BLaER1 treated with 17β-estradiol and CSF1 and Interleukin-3, amounts not matched to agents 10 nM and 100 nM (cell line): ENCODE data around the gene GRAMD2A.

Experiments used
- H3K27ac ChIP-seq, 11 experiments: shearing (Covaris generic); formaldehyde crosslinking; 2 replicates each; pipeline ENCODE4 v1.8.1; 2022
- H3K27me3 ChIP-seq, 11 experiments: shearing (Covaris generic); formaldehyde crosslinking; 2 replicates each; pipeline ENCODE4 v1.8.1; 2022
- H3K36me3 ChIP-seq, 11 experiments: shearing (Covaris generic); formaldehyde crosslinking; 2 replicates each; pipeline ENCODE4 v1.8.1; 2022
- H3K4me1 ChIP-seq, 10 experiments: shearing (Covaris generic); formaldehyde crosslinking; 2 replicates each; pipeline ENCODE4 v1.8.1; 2022
- H3K4me2 ChIP-seq, 11 experiments: shearing (Covaris generic); formaldehyde crosslinking; 2 replicates each; pipeline ENCODE4 v1.8.1; 2022
- H3K4me3 ChIP-seq, 10 experiments: shearing (Covaris generic); formaldehyde crosslinking; 2 replicates each; pipeline ENCODE4 v1.8.1; 2022
- H3K9ac ChIP-seq, 11 experiments: shearing (Covaris generic); formaldehyde crosslinking; 2 replicates each; pipeline ENCODE4 v1.8.1; 2022
- H3K9me3 ChIP-seq, 11 experiments: shearing (Covaris generic); formaldehyde crosslinking; replicated peaks in 1 of 11; 2 replicates each; pipeline ENCODE4 v1.8.1; 2022
- H4K20me1 ChIP-seq, 11 experiments: shearing (Covaris generic); formaldehyde crosslinking; 2 replicates each; pipeline ENCODE4 v1.8.1; 2022
- Cebpa-rat ChIP-seq, 11 experiments: shearing (Covaris generic); IDR thresholded peaks; 2 replicates each; pipeline ENCODE4 v1.8.1; 2022

Gene GRAMD2A

GRCh38 chr15:72235298-72235697 lies 37.7 kb upstream of the GRAMD2A start:
- Histone ChIP-seq H3K9me3 (no peaks in the 10 kb centered on the region), H3K9ac (no peak overlapping the region), H3K27ac (peak overlapping the region in 7 of 11 experiments; percentile 19 to 99 (median 94); a peak in 12 of 22 replicates), H3K4me3 (no peak overlapping the region), H3K27me3 (no peaks in the 10 kb centered on the region), H3K4me1 (peaks cover 31 to 75% (median 59%) of the 10 kb centered on the region in 10 experiments), H3K4me2 (peak overlapping the region in 6 of 11 experiments; percentile 41 to 98 (median 94); a peak in 11 of 22 replicates), H3K36me3 (peaks cover 0 to 19% (median 13%) of the 10 kb centered on the region in 11 experiments; a peak in 16 of 22 replicates), H4K20me1 (peaks cover 0 to under 1% (median 0%) of the 10 kb centered on the region in 11 experiments; a peak in 3 of 22 replicates)
- TF ChIP-seq Cebpa-rat (IDR thresholded peaks at IDR 0.05) = no peak

GRCh38 chr15:72233769-72234168 lies 36.2 kb upstream of the GRAMD2A start:
- peaks cover 33 to 69% (median 58%) of the 10 kb centered on the region in 10 experiments for H3K4me1 ChIP-seq
- H4K20me1 ChIP-seq = peaks cover 9 to 16% (median 15%) of the 10 kb centered on the region in 11 experiments; a peak in 21 of 22 replicates
- no peaks in the 10 kb centered on the region for H3K9me3 ChIP-seq
- peak overlapping the region in 5 of 11 experiments; percentile 33 to 96 (median 89); a peak in 9 of 22 replicates for H3K4me2 ChIP-seq
- H3K27ac ChIP-seq = peak overlapping the region in 3 of 11 experiments; percentile 7 to 34 (median 31); a peak in 3 of 22 replicates
- peaks cover 0 to 11% (median 0%) of the 10 kb centered on the region in 11 experiments; a peak in 8 of 22 replicates for H3K36me3 ChIP-seq
- H3K9ac ChIP-seq = no peak overlapping the region
- no peaks in the 10 kb centered on the region for H3K27me3 ChIP-seq
- H3K4me3 ChIP-seq = no peak overlapping the region
- no peak for TF ChIP-seq Cebpa-rat (IDR thresholded peaks at IDR 0.05)

- TF ChIP-seq Cebpa-rat (IDR thresholded peaks at IDR 0.05) = no peak
- peak overlapping the region; percentile 85 to 100 (median 99) for H3K27ac ChIP-seq
These were observed 34.4 kb upstream of the GRAMD2A start for GRCh38 chr15:72231833-72232478.

GRCh38 chr15:72231066-72231832 lies 33.7 kb upstream of the GRAMD2A start, which contains the start of gene PKM:
TSS of gene PKM (minus strand) at chr15:72231190. CDS start at chr15:72219097, 12,093 bp downstream.
- H3K27ac ChIP-seq = peak within 1 kb of the TSS; percentile 85 to 100 (median 99)
- H3K9ac ChIP-seq = peak within 1 kb of the TSS; percentile 91 to 100 (median 99)
- peaks cover 36 to 70% (median 53%) of the 10 kb centered on the region in 10 experiments for H3K4me1 ChIP-seq
- peak within 1 kb of the TSS; percentile 78 to 99 (median 96) for H3K4me3 ChIP-seq
- H3K9me3 ChIP-seq = no peaks in the 10 kb centered on the region
- H3K36me3 ChIP-seq = peaks cover 0 to 21% (median 2%) of the 10 kb centered on the region in 11 experiments; a peak in 14 of 22 replicates
- H3K27me3 ChIP-seq = no peaks in the 10 kb centered on the region
- H4K20me1 ChIP-seq = peaks cover 34 to 41% (median 40%) of the 10 kb centered on the region in 11 experiments
- TF ChIP-seq Cebpa-rat (IDR thresholded peaks at IDR 0.05) = no peak
- peak within 1 kb of the TSS; percentile 83 to 98 (median 95) for H3K4me2 ChIP-seq

More at GRCh38 chr15:72231833-72232478, 34.4 kb upstream of the GRAMD2A start:
- H4K20me1 ChIP-seq = peaks cover 27 to 34% (median 33%) of the 10 kb centered on the region in 11 experiments; a peak in 21 of 22 replicates
- H3K36me3 ChIP-seq = peaks cover 0 to 16% (median 0%) of the 10 kb centered on the region in 11 experiments; a peak in 11 of 22 replicates
- no peaks in the 10 kb centered on the region for H3K27me3 ChIP-seq
- peaks cover 35 to 70% (median 53%) of the 10 kb centered on the region in 10 experiments for H3K4me1 ChIP-seq
- peak overlapping the region; percentile 83 to 98 (median 90) for H3K4me2 ChIP-seq
- peak overlapping the region; percentile 78 to 99 (median 96) for H3K4me3 ChIP-seq
- H3K9ac ChIP-seq = peak overlapping the region; percentile 91 to 100 (median 99)
- H3K9me3 ChIP-seq = no peaks in the 10 kb centered on the region

GRCh38 chr15:72230197-72231065 lies 32.8 kb upstream of the GRAMD2A start:
- Histone ChIP-seq H3K9me3 (no peaks in the 10 kb centered on the region), H3K27me3 (no peaks in the 10 kb centered on the region), H3K4me2 (peak overlapping the region; percentile 83 to 98 (median 95)), H3K27ac (peak overlapping the region; percentile 85 to 100 (median 99)), H3K4me1 (peaks cover 44 to 70% (median 54%) of the 10 kb centered on the region in 10 experiments), H4K20me1 (peaks cover 42 to 49% (median 48%) of the 10 kb centered on the region in 11 experiments), H3K4me3 (peak overlapping the region; percentile 78 to 99 (median 96)), H3K36me3 (peaks cover 4 to 29% (median 10%) of the 10 kb centered on the region in 11 experiments; a peak in 17 of 22 replicates), H3K9ac (peak overlapping the region; percentile 91 to 100 (median 99))
- TF ChIP-seq Cebpa-rat (IDR thresholded peaks at IDR 0.05) = 0 out of 22 replicates have a peak, but pooled peaks of 1 of the 11 experiments have one; percentile 14

GRCh38 chr15:72229947-72230196 lies 32.3 kb upstream of the GRAMD2A start:
- no peaks in the 10 kb centered on the region for H3K9me3 ChIP-seq
- peaks cover 48 to 55% (median 53%) of the 10 kb centered on the region in 11 experiments for H4K20me1 ChIP-seq
- no peaks in the 10 kb centered on the region for H3K27me3 ChIP-seq
- TF ChIP-seq Cebpa-rat (IDR thresholded peaks at IDR 0.05) = no peak
- H3K9ac ChIP-seq = peak overlapping the region; percentile 91 to 100 (median 99)
- peaks cover 47 to 68% (median 56%) of the 10 kb centered on the region in 10 experiments for H3K4me1 ChIP-seq
- peaks cover 9 to 34% (median 16%) of the 10 kb centered on the region in 11 experiments; a peak in 17 of 22 replicates for H3K36me3 ChIP-seq
- peak overlapping the region; percentile 85 to 100 (median 99) for H3K27ac ChIP-seq
- H3K4me2 ChIP-seq = peak overlapping the region; percentile 83 to 98 (median 95)
- H3K4me3 ChIP-seq = peak overlapping the region; percentile 78 to 99 (median 96)

GRCh38 chr15:72229076-72229946 lies 31.7 kb upstream of the GRAMD2A start:
- Histone ChIP-seq H3K9me3 (no peaks in the 10 kb centered on the region), H3K36me3 (peaks cover 13 to 39% (median 20%) of the 10 kb centered on the region in 11 experiments; a peak in 21 of 22 replicates), H3K4me3 (peak overlapping the region; percentile 78 to 99 (median 96)), H3K27me3 (no peaks in the 10 kb centered on the region), H3K4me2 (peak overlapping the region; percentile 83 to 98 (median 95)), H3K27ac (peak overlapping the region; percentile 85 to 100 (median 99)), H3K4me1 (peaks cover 50 to 69% (median 58%) of the 10 kb centered on the region in 10 experiments), H4K20me1 (peaks cover 53 to 60% (median 59%) of the 10 kb centered on the region in 11 experiments), H3K9ac (peak overlapping the region; percentile 91 to 100 (median 99))
- no peak for TF ChIP-seq Cebpa-rat (IDR thresholded peaks at IDR 0.05)
